ENCODE results near the gene EPHA3.

Gene EPHA3

DNA sequence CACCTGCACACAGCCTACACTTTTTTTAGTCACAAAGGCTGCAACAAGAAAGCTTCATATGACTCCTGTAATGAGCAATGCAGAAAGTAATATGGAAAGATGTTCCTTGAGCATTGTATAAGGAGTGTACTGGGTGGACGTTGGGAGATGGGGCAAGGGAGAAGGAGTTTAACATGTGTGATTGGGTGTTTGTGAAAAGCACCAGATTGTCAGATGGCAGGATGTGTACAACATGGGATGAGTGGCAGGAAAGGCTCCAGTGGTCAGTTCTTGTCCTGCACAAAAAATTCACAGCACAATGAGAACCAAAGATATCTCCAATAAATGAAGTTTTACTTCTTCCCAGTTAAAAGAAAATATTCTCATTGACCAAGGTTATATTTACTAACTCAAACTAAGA is 255.1 kb downstream of the EPHA3 start:
- DNase-seq (ENCODE audit: low spot score): no peak

DNA sequence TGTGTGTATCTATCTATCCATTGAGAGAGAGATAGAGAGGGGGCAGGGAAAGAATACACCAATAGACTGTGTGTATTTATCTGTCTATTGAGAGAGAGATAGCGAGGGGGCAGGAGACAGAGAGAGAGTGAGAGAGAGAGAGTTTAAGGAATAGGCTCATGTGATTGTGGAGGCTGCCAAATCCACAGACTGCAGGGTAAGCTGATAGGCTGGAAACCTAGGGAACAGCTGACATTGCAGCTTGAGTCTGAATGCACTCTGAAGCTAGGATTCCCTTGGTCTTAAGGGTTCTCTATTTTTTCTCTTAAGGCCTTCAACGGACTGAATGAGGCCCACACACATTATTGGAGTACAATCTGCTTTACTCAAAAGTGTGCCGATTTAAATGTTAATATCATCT is 255.8 kb downstream of the EPHA3 start:
- DNase-seq (ENCODE audit: low spot score): no peak

DNA sequence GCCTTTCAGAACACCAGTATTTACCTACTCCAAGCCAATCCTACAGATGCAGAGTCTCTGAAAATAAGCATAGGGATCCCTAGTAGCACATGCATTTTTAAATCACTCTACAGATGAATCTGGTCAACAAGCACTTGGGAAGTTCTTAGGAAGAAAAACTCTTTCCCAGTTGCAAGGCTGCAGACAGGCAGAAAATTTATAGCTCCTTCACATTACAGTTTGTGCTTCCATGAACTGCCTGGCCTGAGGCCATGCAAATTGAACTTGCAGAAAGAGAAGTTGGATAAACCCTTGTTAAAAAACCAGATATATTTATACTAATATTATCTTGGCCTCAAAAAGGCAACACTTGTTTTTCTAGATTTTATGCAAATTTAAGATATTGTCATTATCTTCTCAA is 256.9 kb downstream of the EPHA3 start:
- DNase-seq (ENCODE audit: low spot score): no peak

DNA sequence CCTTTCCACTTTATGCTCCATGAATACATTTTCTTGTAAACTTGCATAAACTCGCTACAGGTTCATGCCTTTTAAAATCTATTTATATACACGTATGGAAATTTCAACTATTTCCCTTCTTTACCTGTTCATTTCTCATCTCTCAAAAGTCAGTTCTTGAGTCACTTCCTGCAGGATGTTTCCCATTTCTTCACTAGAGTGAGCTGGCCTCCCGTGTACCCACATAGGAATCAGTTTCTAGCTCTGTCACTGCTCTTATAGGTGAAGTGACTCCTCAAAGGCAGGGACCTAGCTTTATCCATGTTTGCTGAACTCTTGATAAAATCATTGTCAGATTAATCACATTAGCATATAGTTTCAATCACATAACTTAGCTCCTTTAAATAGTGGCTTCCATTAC is 259.7 kb downstream of the EPHA3 start:
- no peak for DNase-seq (ENCODE audit: low spot score)

DNA sequence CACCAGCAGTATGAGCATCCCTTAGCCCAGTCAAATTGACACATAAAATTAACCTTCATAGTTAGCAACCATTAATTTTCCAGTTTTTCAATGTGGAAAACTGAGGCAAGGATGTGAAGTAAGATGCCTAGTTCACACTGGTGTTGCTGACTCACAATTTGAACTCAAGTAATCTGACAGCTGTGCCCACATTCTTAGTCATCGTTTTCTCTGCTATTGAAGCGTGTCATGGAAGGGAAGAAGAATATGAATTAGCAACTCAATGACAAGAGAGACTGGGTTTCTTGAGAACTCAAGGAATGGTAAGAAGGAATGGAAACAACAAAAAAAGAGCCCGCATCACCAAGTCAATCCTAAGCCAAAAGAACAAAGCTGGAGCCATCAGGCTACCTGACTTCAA is 261.4 kb downstream of the EPHA3 start:
- no peak for DNase-seq (ENCODE audit: low spot score)

DNA sequence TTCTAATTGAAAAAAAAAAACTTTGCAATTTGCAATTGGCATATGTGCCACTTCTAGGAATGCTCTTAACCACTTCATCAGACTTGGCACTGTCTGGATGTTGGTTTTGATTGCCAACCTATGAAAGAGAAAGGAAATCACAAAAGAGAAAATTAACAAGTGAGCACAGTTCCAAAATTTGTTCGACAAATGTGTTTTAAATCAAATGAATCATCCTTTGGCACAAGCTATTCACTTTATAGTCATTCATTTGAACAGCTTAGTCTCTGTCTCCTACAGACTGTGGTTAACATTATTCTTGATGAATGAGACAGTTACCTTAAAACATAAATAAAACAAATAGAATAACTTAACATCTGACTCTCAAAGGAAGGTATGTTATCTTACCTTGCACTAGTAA is 265.0 kb downstream of the EPHA3 start:
- DNase-seq (ENCODE audit: low spot score): no peak

DNA sequence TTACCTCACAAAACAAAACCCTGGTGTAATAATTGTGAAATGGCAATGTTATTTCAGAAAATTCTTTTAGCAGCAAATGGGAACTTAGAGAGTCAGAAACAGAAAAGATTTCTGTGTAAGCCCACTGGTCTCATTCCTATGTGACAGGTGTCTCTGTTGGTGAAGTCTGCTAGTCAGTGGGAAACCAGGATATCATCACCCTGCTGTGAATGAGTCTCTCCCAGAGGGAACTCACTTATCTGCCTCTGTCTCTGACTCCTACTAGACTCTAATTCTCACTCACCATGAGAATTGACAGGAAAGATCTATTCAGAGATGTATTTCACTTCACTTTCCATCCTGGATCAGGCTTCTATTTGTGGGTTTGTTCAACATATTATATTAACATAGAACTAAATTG is 266.0 kb downstream of the EPHA3 start:
- no peak for DNase-seq (ENCODE audit: low spot score)

DNA sequence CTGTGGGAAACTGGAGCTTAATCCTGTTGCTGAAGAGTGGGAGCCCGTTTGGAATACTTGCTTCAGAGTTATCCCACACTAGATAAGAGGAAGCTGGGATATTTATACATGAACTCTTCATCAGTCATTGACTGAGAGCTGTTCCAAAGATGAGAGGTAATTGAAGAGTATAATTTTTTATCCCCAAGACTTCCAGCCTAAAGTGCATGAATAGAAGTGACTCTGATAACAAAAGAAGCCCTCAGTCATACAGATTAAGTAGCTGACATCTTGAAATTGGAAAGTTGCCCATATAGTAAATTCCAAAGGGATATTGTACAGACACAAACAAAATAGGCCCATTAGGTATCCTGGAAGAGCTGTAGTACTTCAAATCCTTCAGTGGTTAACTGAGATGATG is 268.0 kb downstream of the EPHA3 start:
- DNase-seq (ENCODE audit: low spot score): no peak

DNA sequence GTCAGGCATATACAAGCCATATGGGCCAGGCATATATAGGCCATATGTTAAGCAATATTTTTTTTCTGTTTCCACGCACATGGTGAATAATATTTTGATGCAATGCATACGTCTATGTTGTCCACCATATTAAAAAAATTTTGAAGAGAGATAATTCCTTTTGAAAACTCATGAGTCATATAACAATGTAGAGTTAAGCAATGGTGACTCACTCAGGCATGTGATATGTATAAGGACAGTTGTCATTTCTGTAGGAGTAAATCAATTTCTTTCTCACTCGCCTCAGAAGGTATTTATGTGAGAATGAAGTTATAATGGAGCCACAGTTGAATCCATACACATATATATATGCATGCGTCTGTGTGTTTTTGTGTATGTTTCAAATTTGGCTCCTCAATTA is 272.6 kb downstream of the EPHA3 start:
- DNase-seq (ENCODE audit: low spot score): no peak

DNA sequence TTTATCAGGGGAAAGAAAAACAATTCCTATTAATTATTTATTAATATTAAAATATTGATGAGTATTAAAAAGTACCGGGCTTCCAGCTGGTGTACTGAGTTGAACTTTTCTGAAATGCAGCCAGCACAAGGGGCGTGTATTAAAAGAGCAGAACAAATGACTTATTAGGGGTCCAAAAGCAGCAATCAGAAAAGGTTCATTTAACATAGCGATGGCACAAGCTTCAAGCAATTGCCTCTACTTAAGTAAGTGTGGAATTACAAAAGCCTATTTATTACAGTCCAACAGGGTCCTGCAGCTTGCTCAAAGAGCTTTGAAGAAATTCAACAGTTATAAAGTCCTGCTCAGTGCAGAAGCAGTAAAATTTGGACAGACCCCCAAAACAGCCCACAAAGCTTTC is 285.6 kb downstream of the EPHA3 start:
- DNase-seq (ENCODE audit: low spot score): no peak

DNA sequence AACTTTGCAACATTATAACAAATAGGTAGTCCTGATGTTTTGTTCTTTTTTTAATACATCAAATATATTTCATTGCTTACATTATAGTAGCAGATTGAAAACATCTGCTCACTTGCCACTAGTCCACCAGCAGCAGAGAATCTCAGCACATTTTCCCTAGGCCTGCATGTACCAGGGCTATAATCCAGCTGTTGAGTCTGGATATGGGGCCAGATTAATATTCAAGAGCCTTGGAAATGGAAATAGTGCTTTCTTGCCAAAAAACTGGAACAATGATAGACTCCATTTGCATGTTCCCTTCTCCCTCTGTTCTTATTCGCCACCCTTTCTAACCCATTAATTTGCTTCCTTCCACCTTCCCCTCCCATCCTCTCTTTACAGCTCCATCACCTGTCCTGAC is 288.0 kb downstream of the EPHA3 start:
- DNase-seq (ENCODE audit: low spot score): no peak

DNA sequence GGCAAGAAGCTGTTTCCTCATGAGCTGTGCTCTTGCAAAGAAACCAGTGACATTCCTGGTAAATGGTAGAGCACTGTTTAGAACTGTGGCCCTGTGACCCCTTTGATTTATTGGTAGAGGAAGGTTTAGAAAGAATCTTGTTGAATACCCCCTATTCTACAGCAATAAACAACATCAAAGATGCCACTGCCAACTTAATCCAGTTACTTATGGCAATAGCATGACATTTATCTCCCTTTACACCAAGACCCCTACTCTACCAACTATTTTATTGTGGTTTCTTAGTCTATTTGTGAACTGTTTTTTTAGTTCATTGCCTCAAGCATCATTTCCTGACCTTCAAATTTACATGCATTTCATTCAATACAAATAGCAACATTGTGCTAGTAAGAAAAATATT is 288.6 kb downstream of the EPHA3 start:
- no peak for DNase-seq (ENCODE audit: low spot score)

DNA sequence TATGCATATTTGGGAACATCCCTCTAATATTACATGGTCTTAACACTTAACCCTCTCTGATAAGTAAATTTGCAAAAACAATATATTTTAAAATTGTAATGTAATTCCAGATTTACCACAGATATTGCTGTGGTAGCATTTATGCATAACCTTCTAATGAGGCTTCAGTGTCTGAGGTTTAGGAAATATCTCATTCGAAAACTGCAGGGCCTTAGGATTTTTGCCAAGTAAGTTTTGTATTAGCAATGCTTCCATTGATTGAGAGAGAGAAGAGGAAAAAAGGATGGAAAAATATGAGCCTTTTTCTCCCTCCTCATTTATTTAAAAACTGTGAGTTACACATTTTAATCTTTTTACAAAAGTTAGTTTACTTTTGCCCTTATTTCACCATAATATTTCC is 294.6 kb downstream of the EPHA3 start:
- no peak for DNase-seq (ENCODE audit: low spot score)

DNA sequence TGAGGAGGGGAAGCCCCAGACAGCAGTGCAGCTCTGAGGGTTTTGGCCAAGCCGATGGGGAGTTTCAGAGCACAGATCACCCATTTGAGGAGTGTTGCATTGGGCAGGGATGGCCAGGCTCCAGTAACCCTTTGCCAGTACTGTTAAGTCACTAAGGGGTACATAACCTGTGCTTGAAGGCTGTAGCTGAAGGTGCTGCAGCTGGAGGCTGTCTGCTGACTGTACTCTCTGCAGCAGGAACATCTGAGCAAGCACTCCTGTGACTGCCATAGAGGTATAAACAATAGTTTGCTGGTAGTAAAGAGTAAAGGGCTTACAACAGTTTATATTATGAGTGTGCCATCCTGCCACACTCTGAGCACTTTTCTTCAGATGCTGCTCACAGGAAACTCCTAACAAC is 297.8 kb downstream of the EPHA3 start:
- no peak for DNase-seq (ENCODE audit: low spot score)

DNA sequence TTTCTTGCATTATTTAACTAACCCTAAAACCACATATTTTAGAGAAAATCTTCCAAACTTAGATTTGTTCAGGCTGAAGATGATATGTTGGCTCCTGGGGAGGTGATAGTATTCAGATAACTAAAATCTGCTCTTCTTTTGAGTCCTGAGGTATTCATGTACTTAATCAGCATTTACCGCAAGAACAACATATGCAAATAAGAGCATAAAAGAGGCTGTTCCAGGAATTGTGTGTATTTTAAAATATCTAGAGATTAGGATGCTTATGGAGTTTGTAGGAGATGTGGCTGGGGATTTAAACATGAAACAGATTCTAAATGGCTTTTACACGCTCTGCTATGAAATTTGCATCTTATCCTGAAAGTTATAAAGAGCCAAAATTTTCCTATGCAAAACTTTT is 298.2 kb downstream of the EPHA3 start:
- no peak for DNase-seq (ENCODE audit: low spot score)

DNA sequence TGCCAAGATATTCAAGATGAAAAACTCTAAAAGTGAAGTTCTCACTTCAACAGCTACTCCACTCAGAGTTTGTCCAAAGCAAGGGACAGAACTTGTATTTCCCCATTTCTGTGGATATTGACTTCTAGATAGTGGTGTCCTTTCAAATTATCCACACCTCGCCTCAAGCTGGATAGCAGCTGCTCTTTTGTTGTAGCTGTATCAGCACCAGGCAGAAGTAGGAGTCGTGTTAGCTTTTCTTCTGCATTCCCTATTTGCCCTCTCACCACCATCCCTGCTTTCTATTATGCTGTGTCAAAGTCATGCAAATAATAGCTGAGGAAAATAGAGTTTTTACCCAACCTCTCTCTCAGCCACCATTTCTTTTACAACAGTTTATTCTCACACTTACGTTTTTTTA is 303.8 kb downstream of the EPHA3 start:
- no peak for DNase-seq (ENCODE audit: low spot score)

DNA sequence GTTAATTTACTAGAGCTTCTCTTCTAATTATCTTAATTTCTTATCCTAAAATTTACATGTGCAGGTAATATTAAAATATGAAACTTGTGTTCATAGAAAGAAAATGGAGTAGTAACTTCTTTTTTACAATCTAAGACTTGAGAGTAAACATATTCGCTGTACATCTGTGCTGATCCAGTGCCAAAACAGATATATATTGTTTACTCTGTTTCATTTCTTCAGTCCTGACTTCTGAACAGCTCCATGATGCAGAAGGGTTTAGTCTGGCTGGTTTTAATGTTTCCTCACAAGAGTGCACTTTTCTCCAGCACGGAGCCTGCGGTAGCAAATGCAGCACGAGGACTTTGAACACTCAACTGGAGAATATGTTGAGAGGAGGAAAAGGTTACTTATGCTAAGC is 306.8 kb downstream of the EPHA3 start:
- DNase-seq (ENCODE audit: low spot score): no peak

DNA sequence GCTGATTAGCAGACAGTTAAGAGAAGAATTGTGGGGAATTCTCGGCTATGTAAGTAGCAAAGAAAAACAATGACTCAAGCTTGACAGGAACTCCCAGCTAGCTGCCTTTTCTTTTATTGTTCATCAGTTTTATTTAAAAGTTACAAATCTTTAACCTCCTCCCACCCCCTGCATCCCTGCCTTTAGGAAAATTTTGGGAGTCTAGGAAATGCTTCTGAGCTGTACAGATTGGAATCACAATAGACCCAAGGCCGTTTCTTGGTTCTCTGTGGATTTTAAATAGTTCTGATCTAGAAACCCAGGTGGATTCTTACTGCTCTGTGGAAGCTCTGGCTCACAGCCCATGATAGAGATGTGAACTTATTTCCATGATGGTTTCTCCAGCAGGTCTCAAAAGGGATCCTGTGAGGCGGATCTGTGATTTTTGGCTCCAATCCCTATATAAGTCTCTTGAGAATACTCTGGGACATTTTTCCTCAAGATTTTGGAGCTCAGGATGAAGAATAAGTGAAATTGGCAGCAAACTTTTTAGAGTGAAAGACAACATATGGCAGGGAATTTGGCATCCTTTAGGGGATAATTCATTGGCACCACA is 312.3 kb downstream of the EPHA3 start:
- DNase-seq (ENCODE audit: low spot score): no peak

DNA sequence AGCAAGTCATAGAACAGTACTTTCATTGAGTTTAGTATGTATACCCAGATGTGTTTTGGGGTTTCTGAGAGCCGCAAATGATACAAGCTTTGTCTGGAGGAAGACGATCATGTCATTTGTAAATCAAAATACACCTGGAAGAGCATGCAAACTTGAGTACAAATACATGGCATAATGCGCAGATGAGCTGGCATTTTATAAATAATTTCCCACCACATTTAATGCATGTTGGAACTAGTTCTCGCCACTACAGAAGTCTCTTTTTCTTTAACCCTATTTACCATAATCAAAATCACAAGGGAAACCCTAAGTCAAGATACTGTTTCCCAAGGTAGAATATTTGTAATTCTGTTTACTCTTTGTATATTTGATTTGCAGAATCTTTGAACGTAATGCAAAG is 318.6 kb downstream of the EPHA3 start:
- DNase-seq (ENCODE audit: low spot score): no peak

DNA sequence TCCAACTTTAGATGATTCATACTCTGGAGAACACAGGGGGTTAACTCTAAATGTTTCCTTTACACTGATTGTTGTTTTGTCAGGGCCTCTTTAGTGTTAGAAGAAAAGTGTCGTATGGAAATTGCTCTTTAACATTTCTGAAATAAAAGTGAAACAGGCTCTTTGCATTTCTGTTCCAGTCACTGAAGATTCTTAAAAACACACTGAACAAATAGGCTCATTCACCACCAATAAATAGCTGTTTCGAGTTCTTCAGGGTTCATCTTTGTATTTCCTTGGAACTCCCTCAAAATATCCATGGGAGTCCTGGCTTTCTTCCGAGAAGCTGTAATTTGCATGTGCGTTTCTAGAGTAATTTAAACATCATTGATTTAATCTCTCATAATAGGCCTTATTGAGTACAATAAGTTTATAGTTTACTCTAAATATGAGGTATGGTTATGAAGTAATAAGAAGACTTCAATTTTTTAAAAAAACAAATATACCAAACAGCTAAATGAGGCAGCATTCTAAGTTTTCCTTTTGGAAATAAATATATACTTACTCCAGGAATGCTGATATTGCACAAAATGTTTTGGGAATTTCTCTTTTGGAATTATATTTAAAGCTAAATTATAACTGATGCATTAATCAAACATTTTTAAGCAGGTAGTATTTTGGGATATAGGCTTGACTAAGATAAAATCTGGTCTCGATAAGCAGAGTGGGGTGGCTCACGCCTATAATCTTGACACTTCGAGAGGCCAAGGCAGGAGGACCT is 327.4 kb downstream of the EPHA3 start:
- DNase-seq (ENCODE audit: low spot score): no peak

DNA sequence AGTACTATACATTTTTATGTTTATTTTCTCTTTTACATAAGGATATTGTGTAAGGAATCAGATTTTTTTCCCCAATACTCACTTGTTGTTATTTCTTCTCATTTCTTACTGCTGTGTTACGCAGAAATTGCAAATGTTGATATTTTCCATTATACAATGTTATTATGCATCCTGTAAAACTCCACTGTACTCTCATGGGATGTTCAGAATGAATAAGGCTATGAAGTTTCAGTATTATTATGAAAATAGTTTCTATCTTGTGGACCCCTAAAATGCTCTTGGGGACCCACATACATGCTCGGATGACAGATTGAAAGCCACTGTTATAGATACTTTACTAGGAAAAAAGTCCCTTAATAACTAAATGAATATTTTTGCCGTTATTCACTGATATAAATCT is 329.4 kb downstream of the EPHA3 start:
- DNase-seq (ENCODE audit: low spot score): no peak

DNA sequence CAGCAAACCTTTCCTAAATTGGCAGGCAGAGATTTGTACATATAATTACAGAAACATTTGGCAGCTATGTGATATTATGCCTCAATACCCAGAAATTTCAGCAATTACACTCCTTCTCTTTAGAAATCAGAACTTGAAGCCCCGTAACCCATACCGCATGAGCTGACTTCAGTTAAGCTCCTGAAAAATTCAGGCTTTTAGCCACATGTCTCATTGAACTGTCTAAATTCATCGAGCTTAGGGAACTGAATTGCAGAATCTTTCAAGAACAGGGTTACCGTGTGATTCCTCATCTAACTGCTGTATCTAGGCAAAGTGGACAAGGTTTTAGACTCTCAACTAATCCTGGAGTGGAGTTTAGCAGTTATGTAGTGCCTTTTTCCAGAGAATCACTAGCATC is 333.0 kb downstream of the EPHA3 start:
- DNase-seq (ENCODE audit: low spot score): no peak

DNA sequence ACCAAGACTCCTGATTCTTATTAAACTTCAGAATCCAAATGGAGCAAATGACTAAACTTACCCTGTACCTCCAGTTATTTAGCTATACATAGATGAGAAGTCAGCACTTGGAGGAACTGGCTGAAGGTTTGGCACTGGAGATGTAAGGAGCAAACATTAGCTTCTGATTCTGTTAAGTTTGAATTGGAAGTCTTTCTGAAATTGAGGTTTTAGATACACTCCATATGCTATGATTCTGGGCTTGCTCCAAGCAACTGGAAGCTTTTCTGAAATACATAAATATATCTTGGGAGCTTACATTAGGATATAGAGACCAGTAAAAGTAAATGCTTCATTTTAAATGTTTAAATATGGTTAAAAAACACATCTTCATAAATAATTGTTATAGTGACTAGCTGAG is 333.7 kb downstream of the EPHA3 start:
- no peak for DNase-seq (ENCODE audit: low spot score)

DNA sequence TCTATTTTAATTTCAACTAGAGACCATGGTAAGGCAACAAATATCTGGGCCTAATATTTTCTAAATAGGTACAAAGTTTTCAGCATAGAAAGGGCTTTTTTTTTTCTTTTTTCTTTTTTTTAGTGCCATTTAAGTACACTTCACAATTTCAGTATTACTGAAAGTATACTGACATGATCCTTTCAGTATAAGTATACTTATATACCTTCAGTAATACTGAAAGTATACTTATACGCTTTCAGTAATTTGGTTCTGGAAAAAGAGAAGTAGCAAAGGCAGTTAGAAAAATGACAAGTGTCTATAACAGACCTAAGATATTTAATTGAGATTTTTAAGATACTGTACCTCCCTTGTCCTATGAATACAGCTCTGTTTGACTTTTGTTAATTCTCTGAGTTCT is 339.2 kb downstream of the EPHA3 start:
- no peak for DNase-seq (ENCODE audit: low spot score)
